Endothelial cell of umbilical vein (primary cell): ENCODE measurements around the gene JMJD7. TPM values are rescaled to one million over a fixed set of nuclear protein-coding genes. Genes with fewer than 3 reads are reported as not detected.

ENCODE experiments used
- BruUV-seq: library from RNA; stranded (reverse); fragments of 400-500 nt; replicated peaks from 2 replicates; lab custom pipeline; 2021; lab: Mats Ljungman, UMichigan
- CTCF ChIA-PET: fragments of 300-600, 350-600 bp; sonication (Branson Sonifier 250); formaldehyde crosslinking; loops from one replicate; lab custom pipeline; 2021; ENCODE audit warnings: antibody characterized with exemption, inconsistent platforms; lab: Charles Lee
- POLR2A ChIA-PET: fragments of 300-600, 350-600 bp; sonication (Branson Sonifier 250); formaldehyde crosslinking; loops from one replicate; lab custom pipeline; 2021; ENCODE audit warnings: antibody characterized with exemption, inconsistent platforms; lab: Charles Lee
- DNase-seq: peaks from one replicate; pipeline ENCODE4 v3.0.0-alpha.2; 2011; ENCODE audit warnings: low read depth, low spot score
- FAIRE-seq: peaks from 2 replicates; lab custom pipeline; 2011; peaks lifted over from hg19 to GRCh38; lab: Jason Lieb, UNC
- H2AFZ ChIP-seq: 2 replicates; pipeline ENCODE4 v1.6.0; 2012; ENCODE audit warnings: low read depth, low read length, control low read depth, inconsistent platforms
- H3K27ac ChIP-seq: 2 replicates; pipeline ENCODE4 v1.5.1; 2011; ENCODE audit warnings: low read depth, mild to moderate bottlenecking, control low read depth, low read length, moderate library complexity; ENCODE audit not compliant: insufficient read depth
- H3K27me3 ChIP-seq, 2 experiments: 2 replicates each; pipeline versions ENCODE4 v1.6.0 to v1.6.1; 2011; ENCODE audit warnings: low read length in 2 of 2, mixed read lengths in 1 of 2; ENCODE audit not compliant: control insufficient read depth in 2 of 2, insufficient read depth in 2 of 2
- H3K36me3 ChIP-seq, 2 experiments: 2 replicates in 1 of 2; 3 replicates in 1 of 2; pipeline ENCODE4 v1.5.1; 2011; ENCODE audit warnings: low read length in 2 of 2, mild to moderate bottlenecking in 1 of 2, moderate library complexity in 1 of 2; ENCODE audit not compliant: control insufficient read depth in 2 of 2, insufficient read depth in 2 of 2; ENCODE audit errors: extremely low read depth in 1 of 2
- H3K4me1 ChIP-seq: 3 replicates; pipeline ENCODE4 v1.5.1; 2011; ENCODE audit warnings: mild to moderate bottlenecking, low read length; ENCODE audit not compliant: control insufficient read depth, insufficient read depth; ENCODE audit errors: extremely low read depth
- H3K4me2 ChIP-seq: 2 replicates; pipeline ENCODE4 v1.6.1; 2011; ENCODE audit warnings: low read length, control low read depth, mixed read lengths; ENCODE audit not compliant: insufficient read depth
- H3K4me3 ChIP-seq, 3 experiments: fragments of 200-600 bp in 1 of 3; sonication (generic), shearing (Covaris generic) in 1 of 3; replicated peaks in 1 of 3; 2 replicates each; pipeline ENCODE4 v1.5.1; 2011 to 2016; ENCODE audit warnings: control low read depth in 3 of 3, low read length in 3 of 3, mild to moderate bottlenecking in 2 of 3, inconsistent platforms in 1 of 3, low read depth in 1 of 3, moderate library complexity in 1 of 3; ENCODE audit not compliant: insufficient read depth in 1 of 3
- H3K79me2 ChIP-seq: 2 replicates; pipeline ENCODE4 v1.6.0; 2012; ENCODE audit warnings: low read length, inconsistent platforms; ENCODE audit not compliant: control insufficient read depth, insufficient read depth
- H3K9ac ChIP-seq: replicated peaks from 2 replicates; pipeline ENCODE3; 2011; ENCODE audit warnings: low read length, control low read depth; ENCODE audit not compliant: insufficient read depth; ENCODE audit errors: extremely low read depth
- H3K9me1 ChIP-seq: replicated peaks from 3 replicates; pipeline ENCODE4 v1.6.0; 2011; ENCODE audit warnings: mild to moderate bottlenecking, low read length; ENCODE audit not compliant: control insufficient read depth, insufficient read depth; ENCODE audit errors: extremely low read depth
- H3K9me3 ChIP-seq: replicated peaks from 2 replicates; pipeline ENCODE4 v1.5.1; 2012; ENCODE audit warnings: low read length, inconsistent platforms; ENCODE audit not compliant: control insufficient read depth, insufficient read depth
- H4K20me1 ChIP-seq: replicated peaks from 2 replicates; pipeline ENCODE3; 2011; ENCODE audit warnings: mild to moderate bottlenecking, low read length; ENCODE audit not compliant: control insufficient read depth, insufficient read depth; ENCODE audit errors: extremely low read depth
- CTCF ChIP-seq, 2 donors: IDR thresholded peaks; 1 replicate in 1 of 2; 2 replicates in 1 of 2; pipeline ENCODE4 v1.5.1; 2011; ENCODE audit warnings: low read length in 2 of 2, mild to moderate bottlenecking in 2 of 2, moderate library complexity in 2 of 2, control low read depth in 1 of 2, inconsistent platforms in 1 of 2, low read depth in 1 of 2; ENCODE audit not compliant: insufficient read depth in 1 of 2; ENCODE audit errors: extremely low read depth in 1 of 2
- EZH2 ChIP-seq: IDR thresholded peaks from 2 replicates; pipeline ENCODE4 v1.6.1; 2012; ENCODE audit warnings: borderline replicate concordance, low read depth, mild to moderate bottlenecking, moderate library complexity, low read length, inconsistent platforms; ENCODE audit not compliant: severe bottlenecking
- FOS ChIP-seq: IDR thresholded peaks from 2 replicates; pipeline ENCODE4 v1.6.1; 2011; ENCODE audit warnings: mild to moderate bottlenecking, low read length, moderate library complexity, borderline replicate concordance; ENCODE audit not compliant: insufficient read depth
- GATA2 ChIP-seq: IDR thresholded peaks from 2 replicates; pipeline ENCODE4 v1.7.0; 2011; ENCODE audit warnings: low read depth, mild to moderate bottlenecking, moderate library complexity, mixed read lengths, low read length; ENCODE audit not compliant: insufficient read length, insufficient read depth
- JUN ChIP-seq: IDR thresholded peaks from 2 replicates; pipeline ENCODE4 v1.6.1; 2011; ENCODE audit warnings: borderline replicate concordance, low read depth; ENCODE audit not compliant: insufficient read length, insufficient read depth
- MAX ChIP-seq: IDR thresholded peaks from 2 replicates; pipeline ENCODE4 v1.6.1; 2011; ENCODE audit not compliant: insufficient read depth, insufficient read length
- MYC ChIP-seq: IDR thresholded peaks from one replicate; pipeline ENCODE4 v1.6.1; 2011; ENCODE audit warnings: mild to moderate bottlenecking, low read depth, low read length
- POLR2A ChIP-seq: IDR thresholded peaks from 2 replicates; pipeline ENCODE4 v1.6.1; 2012; ENCODE audit warnings: low read depth, mild to moderate bottlenecking, control low read depth, low read length
- POLR2AphosphoS5 ChIP-seq: IDR thresholded peaks from 2 replicates; pipeline ENCODE4 v1.6.1; 2012; ENCODE audit warnings: low read depth, mild to moderate bottlenecking, control low read depth, low read length, moderate library complexity; ENCODE audit not compliant: insufficient read depth
- dilution Hi-C: fragments of 300-500 bp; cut with MboI; formaldehyde crosslinking; loops from one replicate; pipeline ENCODE4 v1.15.0; 2019; ENCODE audit warnings: low sequenced_read_pairs; ENCODE audit not compliant: extremely low pct_ligation_motif_present
- intact Hi-C: fragments of 100-400 bp; cut with micrococcal nuclease; formaldehyde crosslinking; loops from one replicate; pipeline ENCODE4 v1.10.0; 2022
- polyA plus RNA-seq, 4 experiments: library from polyadenylated mRNA; depleted of rRNA in 3 of 4; stranded (reverse) in 3 of 4; unstranded in 1 of 4; fragments of >200 nt; gene quantifications; 2 replicates each; pipeline versions ENCODE4 v1.2.1 to v1.2.3, GENCODE V29; 2011 to 2012; ENCODE audit warnings: missing spikeins in 1 of 4
- total RNA-seq: library from RNA; stranded (reverse); gene quantifications from 2 replicates; pipeline ENCODE4 v1.2.3, GENCODE V29; 2021

The JMJD7 gene
- total and polyA plus RNA-seq, 2 donors (not counting 3 experiments of a cell fraction or from before 2014, with no cell fraction given) = 7.3 to 11.4 TPM

DNA sequence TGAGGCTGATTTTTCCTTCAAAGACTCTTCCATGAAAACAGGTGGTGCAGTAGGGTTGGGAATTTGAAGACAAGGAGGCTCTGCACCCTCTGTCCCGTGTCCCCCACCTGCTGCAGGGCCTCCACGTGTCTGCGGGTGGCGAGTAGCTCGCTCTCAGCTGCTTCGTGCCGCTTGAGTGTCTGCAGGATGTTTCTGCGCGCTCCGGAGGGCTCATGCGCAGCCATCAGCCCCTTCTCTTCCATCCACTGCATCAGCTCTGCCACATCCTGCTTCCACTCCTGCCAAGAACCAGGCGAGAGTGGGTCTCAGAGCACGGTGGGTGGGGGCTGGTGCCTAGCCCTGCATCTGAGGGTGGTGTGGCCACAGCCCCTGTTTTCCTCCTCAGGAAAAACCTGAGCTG is 48.1 kb downstream of the JMJD7 start:
- ChIA-PET CTCF (interaction anchor here (1.3 to 1.4 kb wide), 2 partner anchors 12 to 18 kb away, joined by 3 read pairs; no protein-coding TSS in a partner anchor), POLR2A (no interaction called here)
- Histone ChIP-seq H3K9ac (no peak overlapping the region), H3K4me3 (no peak overlapping the region), H3K79me2 (no peaks in the 10 kb centered on the region), H3K9me1 (no peaks in the 10 kb centered on the region), H2AFZ (no peak overlapping the region), H3K27me3 (no peaks in the 10 kb centered on the region), H3K4me2 (no peak overlapping the region), H3K27ac (no peak overlapping the region), H3K9me3 (no peaks in the 10 kb centered on the region), H3K36me3 (peaks cover 0 to 49% of the 10 kb centered on the region in 2 experiments), H4K20me1 (no peaks in the 10 kb centered on the region), H3K4me1 (no peaks in the 10 kb centered on the region)
- dilution Hi-C loops (no loop called here), intact Hi-C loops (no loop called here)
- TF ChIP-seq MAX (no peak), CTCF (IDR thresholded peaks at IDR 0.05; ENCODE audit: extremely low read depth in 1 of 2, insufficient read depth in 1 of 2, low read depth in 1 of 2, low read length in 2 of 2) (no peak)
- no peak for FAIRE-seq
- DNase-seq = no peak
- BruUV-seq = no TSS peak

DNA sequence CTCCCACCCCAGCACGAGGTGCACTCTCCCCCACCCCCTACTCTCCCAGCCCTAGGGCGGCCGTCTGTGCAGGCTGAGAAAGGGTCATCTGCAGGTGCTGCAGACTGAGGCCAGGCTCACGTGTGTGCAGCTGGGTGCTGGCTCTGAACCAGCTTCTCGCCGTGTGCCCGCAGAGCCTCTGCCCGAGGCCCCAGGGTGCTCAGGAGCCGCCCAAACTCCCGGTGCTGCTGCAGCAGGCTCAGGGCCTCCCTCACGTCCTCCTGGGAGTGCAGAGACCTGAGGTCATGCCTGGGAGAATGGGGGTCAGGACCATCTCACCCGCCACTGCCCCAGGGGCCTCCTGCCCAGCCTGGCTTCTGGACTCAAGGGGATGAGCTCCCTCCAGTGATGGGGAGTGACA is 48.8 kb downstream of the JMJD7 start:
- Histone ChIP-seq H3K79me2 (no peaks in the 10 kb centered on the region), H3K27ac (no peak overlapping the region), H3K4me3 (no peak overlapping the region), H2AFZ (no peak overlapping the region), H3K4me2 (no peak overlapping the region), H4K20me1 (no peaks in the 10 kb centered on the region), H3K9me1 (no peaks in the 10 kb centered on the region), H3K36me3 (peaks cover 0 to 46% of the 10 kb centered on the region in 2 experiments), H3K4me1 (no peaks in the 10 kb centered on the region), H3K9ac (no peak overlapping the region), H3K9me3 (no peaks in the 10 kb centered on the region), H3K27me3 (no peaks in the 10 kb centered on the region)
- FAIRE-seq (no peak), DNase-seq (no peak)
- TF ChIP-seq MYC (no peak), MAX (no peak), CTCF (IDR thresholded peaks at IDR 0.05; ENCODE audit: extremely low read depth in 1 of 2, insufficient read depth in 1 of 2, low read depth in 1 of 2, low read length in 2 of 2) (no peak), GATA2 (no peak), POLR2AphosphoS5 (no peak), FOS (no peak), JUN (no peak), EZH2 (no peak), POLR2A (no peak)
- dilution Hi-C loops = no loop called here
- CTCF ChIA-PET = interaction anchor here (0.6 to 1.4 kb wide), 3 partner anchors 13 to 625 kb away, joined by 3 read pairs; no protein-coding TSS in a partner anchor
- no TSS peak for BruUV-seq
- intact Hi-C loops = no loop called here
- POLR2A ChIA-PET = no interaction called here
